ENCODE results near the gene MINAR1. TPM values are rescaled to one million over a fixed set of nuclear protein-coding genes. Genes with fewer than 3 reads are reported as not detected.

Gene MINAR1
- total RNA-seq, 1 experiment from 2014 or later, result 1.4 TPM

- TF ChIP-seq, protein P1, sequence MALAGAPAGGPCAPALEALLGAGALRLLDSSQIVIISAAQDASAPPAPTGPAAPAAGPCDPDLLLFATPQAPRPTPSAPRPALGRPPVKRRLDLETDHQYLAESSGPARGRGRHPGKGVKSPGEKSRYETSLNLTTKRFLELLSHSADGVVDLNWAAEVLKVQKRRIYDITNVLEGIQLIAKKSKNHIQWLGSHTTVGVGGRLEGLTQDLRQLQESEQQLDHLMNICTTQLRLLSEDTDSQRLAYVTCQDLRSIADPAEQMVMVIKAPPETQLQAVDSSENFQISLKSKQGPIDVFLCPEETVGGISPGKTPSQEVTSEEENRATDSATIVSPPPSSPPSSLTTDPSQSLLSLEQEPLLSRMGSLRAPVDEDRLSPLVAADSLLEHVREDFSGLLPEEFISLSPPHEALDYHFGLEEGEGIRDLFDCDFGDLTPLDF (CRISPR knock-in tag; IDR thresholded peaks at IDR 0.05), result no peak
Observed at GRCh38 chr15:79397269-79397910, 34.7 kb upstream of the MINAR1 start (continued).

GRCh38 chr15:79399606-79400005 lies 32.5 kb upstream of the MINAR1 start:
- H3K36me3 Mint-ChIP-seq, result no peaks in the 10 kb centered on the region
- no peak for TF ChIP-seq ERG (CRISPR knock-in tag; IDR thresholded peaks at IDR 0.05)
- no peak for TF ChIP-seq CTCF (IDR thresholded peaks at IDR 0.05)
- TF ChIP-seq FOXP1 (CRISPR knock-in tag; IDR thresholded peaks at IDR 0.05; ENCODE audit: borderline replicate concordance), result no peak
- TF ChIP-seq, protein P2, sequence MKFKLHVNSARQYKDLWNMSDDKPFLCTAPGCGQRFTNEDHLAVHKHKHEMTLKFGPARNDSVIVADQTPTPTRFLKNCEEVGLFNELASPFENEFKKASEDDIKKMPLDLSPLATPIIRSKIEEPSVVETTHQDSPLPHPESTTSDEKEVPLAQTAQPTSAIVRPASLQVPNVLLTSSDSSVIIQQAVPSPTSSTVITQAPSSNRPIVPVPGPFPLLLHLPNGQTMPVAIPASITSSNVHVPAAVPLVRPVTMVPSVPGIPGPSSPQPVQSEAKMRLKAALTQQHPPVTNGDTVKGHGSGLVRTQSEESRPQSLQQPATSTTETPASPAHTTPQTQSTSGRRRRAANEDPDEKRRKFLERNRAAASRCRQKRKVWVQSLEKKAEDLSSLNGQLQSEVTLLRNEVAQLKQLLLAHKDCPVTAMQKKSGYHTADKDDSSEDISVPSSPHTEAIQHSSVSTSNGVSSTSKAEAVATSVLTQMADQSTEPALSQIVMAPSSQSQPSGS (CRISPR knock-in tag; IDR thresholded peaks at IDR 0.05; ENCODE audit: borderline replicate concordance, low read depth), result no peak
- TF ChIP-seq, protein P3, sequence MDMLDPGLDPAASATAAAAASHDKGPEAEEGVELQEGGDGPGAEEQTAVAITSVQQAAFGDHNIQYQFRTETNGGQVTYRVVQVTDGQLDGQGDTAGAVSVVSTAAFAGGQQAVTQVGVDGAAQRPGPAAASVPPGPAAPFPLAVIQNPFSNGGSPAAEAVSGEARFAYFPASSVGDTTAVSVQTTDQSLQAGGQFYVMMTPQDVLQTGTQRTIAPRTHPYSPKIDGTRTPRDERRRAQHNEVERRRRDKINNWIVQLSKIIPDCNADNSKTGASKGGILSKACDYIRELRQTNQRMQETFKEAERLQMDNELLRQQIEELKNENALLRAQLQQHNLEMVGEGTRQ (CRISPR knock-in tag; IDR thresholded peaks at IDR 0.05), result no peak
- no peak for ATAC-seq
- DNase-seq (ENCODE audit: low spot score), result no peak
- H3K9me3 Mint-ChIP-seq, result no peaks in the 10 kb centered on the region
- POLR2A ChIA-PET, result no interaction called here
- H3K4me3 Mint-ChIP-seq, result no peak overlapping the region
- H3K27ac Mint-ChIP-seq, result no peak overlapping the region
- peaks cover 5% of the 10 kb centered on the region for H3K4me1 Mint-ChIP-seq
- CTCF ChIA-PET, result interaction anchor here (1.3 kb wide), 1 partner anchor 196 kb away, joined by 3 read pairs; no protein-coding TSS in a partner anchor
- no peaks in the 10 kb centered on the region for H3K27me3 Mint-ChIP-seq (ENCODE audit: low read depth)

DNA sequence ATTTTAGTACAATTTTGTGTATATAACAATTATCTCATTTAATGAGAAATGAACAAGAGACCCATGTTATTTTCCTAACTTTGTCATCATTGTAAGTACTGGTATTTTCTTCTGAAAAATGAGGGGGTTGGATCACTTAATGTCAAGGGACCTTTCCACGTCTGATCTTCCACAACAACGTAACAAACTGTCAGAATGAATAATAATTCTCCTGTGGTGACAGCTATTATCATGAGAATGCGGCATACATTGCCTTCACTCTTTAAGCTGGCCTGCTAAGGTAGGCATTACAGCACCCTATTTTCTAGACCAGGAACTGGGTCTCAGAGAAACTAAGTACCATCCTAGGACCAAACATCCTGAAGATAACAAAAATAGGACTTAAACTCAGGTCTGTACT lies 31.5 kb upstream of the MINAR1 start:
- no peaks in the 10 kb centered on the region for H3K27me3 Mint-ChIP-seq (ENCODE audit: low read depth)
- no peak for TF ChIP-seq NR1H2 (CRISPR knock-in tag; IDR thresholded peaks at IDR 0.05)
- TF ChIP-seq, protein P4, sequence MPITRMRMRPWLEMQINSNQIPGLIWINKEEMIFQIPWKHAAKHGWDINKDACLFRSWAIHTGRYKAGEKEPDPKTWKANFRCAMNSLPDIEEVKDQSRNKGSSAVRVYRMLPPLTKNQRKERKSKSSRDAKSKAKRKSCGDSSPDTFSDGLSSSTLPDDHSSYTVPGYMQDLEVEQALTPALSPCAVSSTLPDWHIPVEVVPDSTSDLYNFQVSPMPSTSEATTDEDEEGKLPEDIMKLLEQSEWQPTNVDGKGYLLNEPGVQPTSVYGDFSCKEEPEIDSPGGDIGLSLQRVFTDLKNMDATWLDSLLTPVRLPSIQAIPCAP (CRISPR knock-in tag; IDR thresholded peaks at IDR 0.05), result no peak
- no peak for TF ChIP-seq AR (CRISPR knock-in tag; IDR thresholded peaks at IDR 0.05)
- TF ChIP-seq ZNF671 (CRISPR knock-in tag; IDR thresholded peaks at IDR 0.05), result no peak
- no peak for TF ChIP-seq NR2C2 (CRISPR knock-in tag; IDR thresholded peaks at IDR 0.05)
- TF ChIP-seq MXD4 (CRISPR knock-in tag; IDR thresholded peaks at IDR 0.05; ENCODE audit: borderline replicate concordance), result no peak
- no peak for TF ChIP-seq FOXK1 (CRISPR knock-in tag; IDR thresholded peaks at IDR 0.05)
- TF ChIP-seq JUN (CRISPR knock-in tag; IDR thresholded peaks at IDR 0.05), result no peak
- TF ChIP-seq CTCF (IDR thresholded peaks at IDR 0.05), result no peak
- DNase-seq (ENCODE audit: low spot score) (no peak), ATAC-seq (no peak)
- ChIA-PET CTCF (no interaction called here), POLR2A (no interaction called here)
- H3K9me3 Mint-ChIP-seq, result no peaks in the 10 kb centered on the region
- peaks cover 5% of the 10 kb centered on the region for H3K4me1 Mint-ChIP-seq
- no peaks in the 10 kb centered on the region for H3K36me3 Mint-ChIP-seq
- H3K27ac Mint-ChIP-seq, result no peak overlapping the region
- H3K4me3 Mint-ChIP-seq, result no peak overlapping the region

All from WTC11 (cell line).